MM.1S (cell line): ENCODE results near the gene ELOB.

Source experiments
- DNase-seq: peaks from one replicate; pipeline ENCODE4 v3.0.0-alpha.2; 2015
- H2AFZ ChIP-seq: fragments of 300-600 bp; sonication (generic); 2 replicates; pipeline ENCODE4 v1.6.0; 2016; ENCODE audit warnings: antibody characterized with exemption, low read length
- H3F3A ChIP-seq: fragments of 300-600 bp; sonication (generic); 2 replicates; pipeline ENCODE4 v1.6.1; 2016; ENCODE audit warnings: mild to moderate bottlenecking, antibody characterized with exemption, low read length, moderate library complexity, mixed read lengths; ENCODE audit not compliant: insufficient read depth
- H3K27ac ChIP-seq: fragments of 300-600 bp; sonication (generic); 2 replicates; pipeline ENCODE4 v1.5.1; 2016; ENCODE audit warnings: mild to moderate bottlenecking, low read length
- H3K27me3 ChIP-seq: fragments of 300-600 bp; sonication (generic); replicated peaks from 2 replicates; pipeline ENCODE4 v1.6.0; 2016; ENCODE audit warnings: low read length; ENCODE audit not compliant: insufficient read depth
- H3K36me3 ChIP-seq: fragments of 300-600 bp; sonication (generic); replicated peaks from 2 replicates; pipeline ENCODE4 v1.6.1; 2016; ENCODE audit warnings: mild to moderate bottlenecking, low read length, mixed read lengths; ENCODE audit not compliant: insufficient read depth
- H3K4me1 ChIP-seq: fragments of 300-600 bp; sonication (generic); 2 replicates; pipeline ENCODE4 v1.6.1; 2016; ENCODE audit warnings: low read length, mixed read lengths
- H3K4me2 ChIP-seq: fragments of 300-600 bp; sonication (generic); 2 replicates; pipeline ENCODE4 v1.6.0; 2016; ENCODE audit warnings: low read depth, low read length
- H3K4me3 ChIP-seq: fragments of 300-600 bp; sonication (generic); 2 replicates; pipeline ENCODE4 v1.5.1; 2016; ENCODE audit warnings: low read length, mixed read lengths
- H3K79me2 ChIP-seq: fragments of 300-600 bp; sonication (generic); 2 replicates; pipeline ENCODE4 v1.6.1; 2016; ENCODE audit warnings: mixed run types, low read length, mixed read lengths
- H3K9ac ChIP-seq: fragments of 300-600 bp; sonication (generic); 2 replicates; pipeline ENCODE4 v1.6.1; 2016; ENCODE audit warnings: low read length, mixed read lengths
- H3K9me2 ChIP-seq: fragments of 300-600 bp; sonication (generic); replicated peaks from 2 replicates; pipeline ENCODE4 v1.6.1; 2016; ENCODE audit warnings: mild to moderate bottlenecking, low read length, mixed read lengths; ENCODE audit not compliant: insufficient read depth
- H3K9me3 ChIP-seq: fragments of 300-600 bp; sonication (generic); replicated peaks from 2 replicates; pipeline ENCODE4 v1.6.1; 2016; ENCODE audit warnings: mild to moderate bottlenecking, low read length, mixed read lengths; ENCODE audit not compliant: insufficient read depth
- H4K20me1 ChIP-seq: fragments of 300-600 bp; sonication (generic); 2 replicates; pipeline ENCODE4 v1.6.1; 2016; ENCODE audit warnings: mild to moderate bottlenecking, low read length, moderate library complexity, mixed read lengths; ENCODE audit not compliant: insufficient read depth
- EZH2 ChIP-seq: fragments of 300-600 bp; sonication (generic); optimal IDR thresholded peaks from 2 replicates; pipeline ENCODE3; 2017; ENCODE audit warnings: low read depth, mild to moderate bottlenecking, antibody characterized with exemption, low read length, mixed read lengths
- EZH2phosphoT487 ChIP-seq: fragments of 300-600 bp; sonication (generic); IDR thresholded peaks from 2 replicates; pipeline ENCODE4 v1.6.1; 2018; ENCODE audit warnings: antibody characterized with exemption, low read length
- TF ChIP-seq, protein P1 (sequence below): fragments of 300-600 bp; sonication (generic); IDR thresholded peaks from 2 replicates; pipeline ENCODE4 v1.5.1; 2016; ENCODE audit warnings: antibody characterized with exemption, low read length, mixed read lengths

ELOB gene

DNA sequence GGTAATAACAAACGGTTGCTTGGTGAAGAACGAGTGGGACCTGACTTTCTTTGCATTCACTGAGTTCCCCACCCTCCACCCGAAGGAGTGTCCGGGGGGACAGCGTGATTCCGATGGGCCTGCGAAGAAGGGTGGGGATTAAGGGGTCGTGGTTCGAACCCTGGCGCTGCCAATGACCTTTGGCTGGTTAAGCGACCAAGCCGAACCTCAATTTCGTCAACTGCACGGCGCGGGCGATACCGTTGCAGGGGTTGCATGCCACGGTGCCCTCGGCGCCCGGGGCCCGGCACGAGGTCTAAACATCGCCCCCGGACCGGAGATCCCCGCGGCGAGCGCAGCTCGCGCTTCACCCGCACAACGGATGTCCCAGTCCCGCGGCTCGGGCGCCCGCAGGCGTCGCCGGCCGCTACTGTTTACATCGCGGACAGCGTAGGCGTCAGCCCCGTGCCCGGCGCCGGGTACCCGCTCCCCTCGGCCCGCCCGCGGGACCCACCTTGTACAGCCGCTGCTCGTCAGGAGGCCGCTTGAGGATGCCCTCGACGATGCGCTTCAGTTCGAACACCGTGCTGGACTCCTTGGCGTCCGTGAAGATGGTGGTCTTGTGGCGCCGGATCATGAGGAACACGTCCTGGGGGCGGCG, 460 bp downstream of the ELOB start:
- Histone ChIP-seq H3K36me3 (no peaks in the 10 kb centered on the region), H3K27me3 (no peaks in the 10 kb centered on the region), H3K4me2 (peak overlapping the region; percentile 81), H3K27ac (no peak overlapping the region), H3K4me1 (peaks cover 14% of the 10 kb centered on the region; the same call in 1 of the 2 replicates), H3K9me2 (no peaks in the 10 kb centered on the region), H3K9ac (peak overlapping the region; percentile 79), H3K9me3 (no peaks in the 10 kb centered on the region), H2AFZ (peak overlapping the region; percentile 86), H4K20me1 (no peaks in the 10 kb centered on the region), H3K4me3 (peak overlapping the region; percentile 99), H3K79me2 (peaks cover 37% of the 10 kb centered on the region), H3F3A (0 out of 2 replicates have a peak, but pooled peaks cover 13% of the 10 kb centered on the region)
- no peak for TF ChIP-seq EZH2phosphoT487
- TF ChIP-seq, protein P1, sequence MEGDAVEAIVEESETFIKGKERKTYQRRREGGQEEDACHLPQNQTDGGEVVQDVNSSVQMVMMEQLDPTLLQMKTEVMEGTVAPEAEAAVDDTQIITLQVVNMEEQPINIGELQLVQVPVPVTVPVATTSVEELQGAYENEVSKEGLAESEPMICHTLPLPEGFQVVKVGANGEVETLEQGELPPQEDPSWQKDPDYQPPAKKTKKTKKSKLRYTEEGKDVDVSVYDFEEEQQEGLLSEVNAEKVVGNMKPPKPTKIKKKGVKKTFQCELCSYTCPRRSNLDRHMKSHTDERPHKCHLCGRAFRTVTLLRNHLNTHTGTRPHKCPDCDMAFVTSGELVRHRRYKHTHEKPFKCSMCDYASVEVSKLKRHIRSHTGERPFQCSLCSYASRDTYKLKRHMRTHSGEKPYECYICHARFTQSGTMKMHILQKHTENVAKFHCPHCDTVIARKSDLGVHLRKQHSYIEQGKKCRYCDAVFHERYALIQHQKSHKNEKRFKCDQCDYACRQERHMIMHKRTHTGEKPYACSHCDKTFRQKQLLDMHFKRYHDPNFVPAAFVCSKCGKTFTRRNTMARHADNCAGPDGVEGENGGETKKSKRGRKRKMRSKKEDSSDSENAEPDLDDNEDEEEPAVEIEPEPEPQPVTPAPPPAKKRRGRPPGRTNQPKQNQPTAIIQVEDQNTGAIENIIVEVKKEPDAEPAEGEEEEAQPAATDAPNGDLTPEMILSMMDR = no peak
- no peak for TF ChIP-seq EZH2
- DNase-seq = peak; percentile 36

DNA sequence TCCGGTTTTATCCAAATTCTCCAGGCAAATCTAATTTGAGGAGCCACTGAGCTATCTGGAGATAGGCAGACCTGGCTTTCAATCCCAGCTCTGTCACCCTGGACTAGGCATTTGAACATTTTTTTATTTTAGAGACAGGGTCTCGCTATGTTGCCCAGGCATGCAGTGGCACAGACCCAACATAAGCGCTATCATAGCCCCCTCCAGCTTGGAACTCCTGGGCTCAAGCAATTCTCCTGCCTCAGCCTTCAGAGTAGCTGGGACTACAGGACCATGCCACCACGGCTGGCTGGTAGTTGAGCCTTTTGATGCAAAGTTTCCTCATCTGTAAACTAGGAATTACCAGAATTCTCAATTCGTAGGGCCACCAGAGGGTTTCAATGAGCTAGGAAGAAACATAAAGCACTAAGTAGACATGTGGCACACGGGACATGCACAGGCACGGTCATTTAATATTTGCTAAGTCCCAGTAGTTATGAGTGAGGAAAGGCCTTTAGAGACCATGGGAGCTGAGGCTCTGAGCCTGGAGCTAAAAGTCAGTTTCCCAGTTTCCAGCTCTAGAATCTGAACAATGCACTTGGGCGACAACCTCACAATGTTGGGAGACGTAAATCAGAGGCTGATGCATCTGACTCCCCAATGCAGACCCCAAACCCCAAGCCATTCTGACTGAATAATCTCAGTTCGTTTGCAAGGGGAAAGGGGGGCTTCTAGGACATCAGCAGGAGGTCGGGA, 1.1 kb downstream of the ELOB start:
- Histone ChIP-seq H3K4me2 (peak overlapping the region; percentile 81), H3K27ac (no peak overlapping the region), H3K79me2 (peaks cover 37% of the 10 kb centered on the region), H3K9ac (peak overlapping the region; percentile 79; the same call in 1 of the 2 replicates), H3K9me3 (no peaks in the 10 kb centered on the region), H3K9me2 (no peaks in the 10 kb centered on the region), H3K27me3 (no peaks in the 10 kb centered on the region), H3K4me1 (peaks cover 14% of the 10 kb centered on the region; the same call in 1 of the 2 replicates), H3K4me3 (peak overlapping the region; percentile 99), H4K20me1 (no peaks in the 10 kb centered on the region), H3K36me3 (0 out of 2 replicates have a peak, but pooled peaks cover 3% of the 10 kb centered on the region), H3F3A (peaks cover 19% of the 10 kb centered on the region; the same call in 1 of the 2 replicates), H2AFZ (no peak overlapping the region)
- TF ChIP-seq, protein P1 = no peak
- TF ChIP-seq EZH2phosphoT487 (no peak), EZH2 (no peak)
- no peak for DNase-seq

DNA sequence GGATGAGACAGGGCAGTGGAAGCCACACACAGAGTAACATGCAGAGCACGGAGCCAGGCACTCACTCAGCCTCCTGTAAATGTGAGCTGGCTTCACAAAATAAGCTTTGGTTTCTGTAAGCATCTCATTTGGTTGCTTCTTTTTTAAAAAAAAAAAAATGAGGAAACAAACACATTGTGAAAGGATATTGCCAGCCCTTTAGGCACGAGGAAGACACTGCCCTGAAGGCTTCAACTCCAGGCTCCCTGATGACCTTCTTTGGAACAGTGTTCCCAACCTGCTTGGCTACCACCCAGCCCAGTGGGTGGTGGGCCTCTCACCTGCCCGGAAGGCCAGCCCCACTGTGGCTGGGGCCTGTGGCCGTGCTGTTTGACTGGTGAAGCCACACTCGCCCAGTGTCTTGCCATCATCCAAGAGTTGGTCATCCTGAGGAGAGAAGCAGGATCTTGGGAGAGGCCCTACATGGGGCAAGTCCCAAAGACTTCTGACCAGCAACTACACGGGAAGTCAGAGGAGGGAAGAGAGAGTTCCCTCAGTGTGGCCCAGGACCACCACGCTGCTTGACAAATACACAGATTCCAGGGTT, 1.9 kb downstream of the ELOB start:
- Histone ChIP-seq H3K4me1 (peaks cover 14% of the 10 kb centered on the region; the same call in 1 of the 2 replicates), H3K9me3 (no peaks in the 10 kb centered on the region), H3K9me2 (no peaks in the 10 kb centered on the region), H3K9ac (no peak overlapping the region), H4K20me1 (no peaks in the 10 kb centered on the region), H3K4me3 (no peak overlapping the region), H3K4me2 (peak overlapping the region; percentile 81; the same call in 1 of the 2 replicates), H3F3A (peaks cover 19% of the 10 kb centered on the region; the same call in 1 of the 2 replicates), H2AFZ (no peak overlapping the region), H3K79me2 (peaks cover 37% of the 10 kb centered on the region), H3K27ac (no peak overlapping the region), H3K27me3 (no peaks in the 10 kb centered on the region), H3K36me3 (0 out of 2 replicates have a peak, but pooled peaks cover 3% of the 10 kb centered on the region)
- DNase-seq = no peak
- TF ChIP-seq, protein P1 = no peak
- TF ChIP-seq EZH2 = no peak
- TF ChIP-seq EZH2phosphoT487 = no peak
